Left lung (tissue), 10 donors: Measurements from ENCODE around the gene ASCL2. TPM values are rescaled to one million over a fixed set of nuclear protein-coding genes. Genes with fewer than 3 reads are reported as not detected.

Experiments used
- ATAC-seq: fragments of 200-7000 bp; cut with Tn5 transposase; one replicate; pipeline ENCODE4 v1.9.1; 2020; ENCODE audit warnings: moderate library complexity
- DNase-seq, 4 donors: peaks; one replicate each; pipeline ENCODE4 v3.0.0-alpha.2; 2013 to 2020
- H3K27ac ChIP-seq, 2 donors: fragments of 200-600 bp; sonication (generic) in 1 of 2; one replicate each; pipeline versions ENCODE4 v1.5.0 to v1.8.0; 2020 to 2021
- H3K27me3 ChIP-seq, 2 donors: fragments of 200-600 bp; sonication (generic) in 1 of 2; one replicate each; pipeline versions ENCODE4 v1.5.0 to v1.8.0; 2020 to 2021
- H3K36me3 ChIP-seq, 2 donors: fragments of 200-600 bp; sonication (generic) in 1 of 2; one replicate each; pipeline versions ENCODE4 v1.5.0 to v1.8.0; 2020 to 2021
- H3K4me1 ChIP-seq, 2 donors: fragments of 200-600 bp; one replicate each; pipeline ENCODE4 v1.8.0; 2021
- H3K4me3 ChIP-seq, 2 donors: fragments of 200-600 bp; sonication (generic) in 1 of 2; one replicate each; pipeline versions ENCODE4 v1.5.0 to v1.8.0; 2020 to 2021; ENCODE audit warnings: mild to moderate bottlenecking in 1 of 2
- H3K9me3 ChIP-seq, 2 donors: fragments of 200-600 bp; sonication (generic) in 1 of 2; one replicate each; pipeline versions ENCODE4 v1.5.0 to v1.8.0; 2020 to 2021
- CTCF ChIP-seq, 2 donors: fragments of 200-600 bp; sonication (generic) in 1 of 2; IDR thresholded peaks; one replicate each; pipeline versions ENCODE4 v1.5.0 to v1.8.0; 2021; ENCODE audit warnings: antibody characterized with exemption in 2 of 2
- intact Hi-C, 2 donors: fragments of 100-400 bp; cut with DNase I; formaldehyde crosslinking; loops; one replicate each; pipeline versions ENCODE4 v1.11.2 to v1.14.2; 2022
- polyA plus RNA-seq, 6 donors: library from polyadenylated mRNA; unstranded; fragments of 120-200 nt; gene quantifications; one replicate each; pipeline ENCODE4 v1.2.1, GENCODE V29; 2013; ENCODE audit not compliant: insufficient read length in 6 of 6
- total RNA-seq, 2 donors: library from RNA; stranded (reverse); fragmentation: NEBNext Ultra II Directional; extraction: Animal tissue kit (Norgen Biotek cat#: 25700); gene quantifications; one replicate each; pipeline ENCODE4 v1.2.1, GENCODE V29; 2021
- donor health status: DM: no; HTN: yes; CAD: no.
- donor health status: DM: no; HTN: no; CAD: no.

ASCL2 gene
- total and polyA plus RNA-seq, 8 donors, result 0.50 to 2.3 (median 1.2) TPM

GRCh38 chr11:2293984-2294925, 23.9 kb upstream of the ASCL2 start:
- ATAC-seq (peak; percentile 49), DNase-seq (peak in 2 of 4 donors; percentile 36 to 68)
- H3K4me1 ChIP-seq, result no peaks in the 10 kb centered on the region
- no peaks in the 10 kb centered on the region for H3K36me3 ChIP-seq
- H3K27me3 ChIP-seq, result peaks cover 0 to 18% of the 10 kb centered on the region in 2 donors
- no peak for TF ChIP-seq CTCF (IDR thresholded peaks at IDR 0.05)
- H3K27ac ChIP-seq, result no peak overlapping the region
- no peaks in the 10 kb centered on the region for H3K9me3 ChIP-seq
- H3K4me3 ChIP-seq, result no peak overlapping the region
- intact Hi-C loops, result no loop called here

GRCh38 chr11:2293531-2293971, 23.2 kb upstream of the ASCL2 start:
- DNase-seq (peak in 1 of 4 donors; percentile 48), ATAC-seq (no peak)
- intact Hi-C loops, result no loop called here
- Histone ChIP-seq H3K36me3 (no peaks in the 10 kb centered on the region), H3K27me3 (peaks cover 0 to 18% of the 10 kb centered on the region in 2 donors), H3K4me3 (no peak overlapping the region), H3K27ac (no peak overlapping the region), H3K9me3 (no peaks in the 10 kb centered on the region), H3K4me1 (no peaks in the 10 kb centered on the region)
- TF ChIP-seq CTCF (IDR thresholded peaks at IDR 0.05), result no peak

GRCh38 chr11:2290351-2290841, 20.0 kb upstream of the ASCL2 start:
- H3K4me3 ChIP-seq, result no peak overlapping the region
- no peaks in the 10 kb centered on the region for H3K36me3 ChIP-seq
- no peak for ATAC-seq
- peaks cover 0 to 18% of the 10 kb centered on the region in 2 donors for H3K27me3 ChIP-seq
- intact Hi-C loops, result no loop called here
- H3K27ac ChIP-seq, result peak overlapping the region in 1 of 2 donors; percentile 20
- no peak for TF ChIP-seq CTCF (IDR thresholded peaks at IDR 0.05)
- H3K4me1 ChIP-seq, result peaks cover 0 to 7% of the 10 kb centered on the region in 2 donors
- peak in 1 of 4 donors; percentile 48 for DNase-seq
- H3K9me3 ChIP-seq, result no peaks in the 10 kb centered on the region

- ATAC-seq (no peak), DNase-seq (no peak)
- Histone ChIP-seq H3K4me1 (peaks cover 0 to 7% of the 10 kb centered on the region in 2 donors), H3K4me3 (no peak overlapping the region), H3K27ac (peak overlapping the region; percentile 19 to 20), H3K36me3 (no peaks in the 10 kb centered on the region), H3K9me3 (no peaks in the 10 kb centered on the region), H3K27me3 (peaks cover 0 to 18% of the 10 kb centered on the region in 2 donors)
- intact Hi-C loops, result no loop called here
- TF ChIP-seq CTCF (IDR thresholded peaks at IDR 0.05), result no peak
Measured at GRCh38 chr11:2289859-2290258, 19.5 kb upstream of the ASCL2 start.

DNA sequence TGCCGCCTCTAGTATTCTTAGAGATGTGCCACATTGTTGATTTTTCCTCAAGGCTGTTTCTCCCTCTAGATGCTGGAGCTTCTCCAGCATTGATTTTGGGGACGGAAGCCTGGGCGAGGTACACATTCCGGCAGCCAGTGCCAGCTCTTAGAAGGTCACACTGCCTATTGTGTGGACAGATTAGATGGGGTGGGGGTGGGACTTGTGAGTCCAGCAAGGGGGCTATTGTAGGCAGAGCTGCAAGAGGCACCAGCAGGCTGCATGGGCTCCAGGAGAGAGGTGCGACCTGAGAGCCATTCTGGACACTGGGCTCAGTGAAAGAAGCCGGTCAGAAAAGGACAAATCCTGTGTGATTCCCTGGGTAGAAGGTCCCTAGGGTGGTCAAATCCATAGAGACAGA, 19.0 kb upstream of the ASCL2 start:
- no peak overlapping the region for H3K4me3 ChIP-seq
- intact Hi-C loops, result no loop called here
- H3K36me3 ChIP-seq, result no peaks in the 10 kb centered on the region
- ATAC-seq (no peak), DNase-seq (peak in 1 of 4 donors; percentile 19)
- H3K4me1 ChIP-seq, result peaks cover 0 to 7% of the 10 kb centered on the region in 2 donors
- no peak for TF ChIP-seq CTCF (IDR thresholded peaks at IDR 0.05)
- peak overlapping the region in 1 of 2 donors; percentile 20 for H3K27ac ChIP-seq
- H3K9me3 ChIP-seq, result no peaks in the 10 kb centered on the region
- H3K27me3 ChIP-seq, result peaks cover 0 to 18% of the 10 kb centered on the region in 2 donors
